ENCODE measurements around the gene SDC1. TPM values are rescaled to one million over a fixed set of nuclear protein-coding genes. Genes with fewer than 3 reads are reported as not detected.

The SDC1 gene
- total RNA-seq, 4 donors from 2014 or later, result 729 to 864 (median 835) TPM

GRCh38 chr2:20231598-20232026 is 6.7 kb upstream of the SDC1 start:
- TF ChIP-seq CTCF (IDR thresholded peaks at IDR 0.05), result no peak
- intact Hi-C loops (cut with DNase I; ENCODE audit: low total_unique reads), result no loop called here
- 34 to 51% methylated on average over 6 of the region's 6 CpGs for WGBS, 2 donors
- peak; percentile 53 to 90 for DNase-seq (ENCODE audit: low spot score in 2 of 2)
- H3K4me3 ChIP-seq (ENCODE audit: low read depth, poor library complexity, severe bottlenecking), result no peak overlapping the region

GRCh38 chr2:20231159-20231558 is 6.2 kb upstream of the SDC1 start:
- no peak for TF ChIP-seq POLR2A (IDR thresholded peaks at IDR 0.05)
- no peak for TF ChIP-seq CTCF (IDR thresholded peaks at IDR 0.05)
- WGBS, 2 donors, result 50 to 61% methylated on average over 6 of the region's 6 CpGs
- H3K4me3 ChIP-seq (ENCODE audit: low read depth, poor library complexity, severe bottlenecking), result no peak overlapping the region
- DNase-seq (ENCODE audit: low spot score in 2 of 2), result no peak
- intact Hi-C loops (cut with DNase I; ENCODE audit: low total_unique reads), result no loop called here

- intact Hi-C loops (cut with DNase I; ENCODE audit: low total_unique reads), result no loop called here
- WGBS, 2 donors, result 67 to 77% methylated on average over 4 of the region's 4 CpGs
- DNase-seq (ENCODE audit: low spot score in 2 of 2), result no peak
- H3K4me3 ChIP-seq (ENCODE audit: low read depth, poor library complexity, severe bottlenecking), result no peak overlapping the region
- TF ChIP-seq POLR2A (IDR thresholded peaks at IDR 0.05) (no peak), CTCF (IDR thresholded peaks at IDR 0.05) (no peak)
Observed at GRCh38 chr2:20230114-20230425, 5.1 kb upstream of the SDC1 start.

- intact Hi-C loops (cut with DNase I; ENCODE audit: low total_unique reads), result no loop called here
- TF ChIP-seq CTCF (IDR thresholded peaks at IDR 0.05), result no peak
- TF ChIP-seq POLR2A (IDR thresholded peaks at IDR 0.05), result no peak
- no peak overlapping the region for H3K4me3 ChIP-seq (ENCODE audit: low read depth, poor library complexity, severe bottlenecking)
- WGBS, 2 donors, result 79 to 81% methylated on average over 8 of the region's 8 CpGs
- DNase-seq (ENCODE audit: low spot score in 2 of 2), result peak in 1 of 2 donors; percentile 16
Observed at GRCh38 chr2:20229322-20230113, 4.6 kb upstream of the SDC1 start.

- TF ChIP-seq CTCF (IDR thresholded peaks at IDR 0.05) (no peak), POLR2A (IDR thresholded peaks at IDR 0.05) (no peak)
- WGBS, 2 donors, result 93 to 95% methylated on average over 10 of the region's 10 CpGs
- peak in 1 of 2 donors; percentile 74 for DNase-seq (ENCODE audit: low spot score in 2 of 2)
- intact Hi-C loops (cut with DNase I; ENCODE audit: low total_unique reads), result no loop called here
- no peak overlapping the region for H3K4me3 ChIP-seq (ENCODE audit: low read depth, poor library complexity, severe bottlenecking)
Observed at GRCh38 chr2:20227894-20228505, 3.1 kb upstream of the SDC1 start.
